Activated CD4-positive, alpha-beta T cell treated with anti-CD3 and anti-CD28 coated beads, Interleukin-2, Interleukin-6, amounts not matched to agents 100 ng/mL and 50 ng/mL, durations not matched to agents 16 hours and 8 hours (primary cell): ENCODE measurements around the gene FN1.
"Not testable (repeated sequence)": the region's sequence is repeated elsewhere in the genome, so short reads cannot be mapped to it uniquely, and the experiment has no call there.

ENCODE experiments used
- DNase-seq: peaks from one replicate; pipeline ENCODE4 v3.0.0-alpha.2; 2020

FN1 gene

GRCh38 chr2:215422676-215423075 is 13.2 kb downstream of the FN1 start:
- no peak for DNase-seq

- DNase-seq = no peak
These were observed 13.9 kb downstream of the FN1 start for GRCh38 chr2:215421859-215422461.

- no peak for DNase-seq
These were observed 15.4 kb downstream of the FN1 start for GRCh38 chr2:215420471-215420935.

- DNase-seq = no peak
These were observed 15.9 kb downstream of the FN1 start for GRCh38 chr2:215419769-215420470.

GRCh38 chr2:215419113-215419512 is 16.8 kb downstream of the FN1 start:
- DNase-seq = no peak

- DNase-seq = no peak
These were observed 17.6 kb downstream of the FN1 start for GRCh38 chr2:215418064-215418963.

GRCh38 chr2:215417400-215417951 is 18.4 kb downstream of the FN1 start:
- no peak for DNase-seq

- DNase-seq = no peak
These were observed 19.2 kb downstream of the FN1 start for GRCh38 chr2:215416656-215417055.

GRCh38 chr2:215415820-215416577 is 19.9 kb downstream of the FN1 start:
- no peak for DNase-seq

GRCh38 chr2:215415218-215415617 is 20.6 kb downstream of the FN1 start:
- DNase-seq = no peak

- DNase-seq = no peak
These were observed 21.2 kb downstream of the FN1 start for GRCh38 chr2:215414674-215415073.

GRCh38 chr2:215413974-215414373 is 21.9 kb downstream of the FN1 start:
- no peak for DNase-seq

GRCh38 chr2:215413484-215413777 is 22.4 kb downstream of the FN1 start:
- DNase-seq = no peak

GRCh38 chr2:215411941-215412743 is 23.7 kb downstream of the FN1 start:
- no peak for DNase-seq

- peak; percentile 63 for DNase-seq
These were observed 25.0 kb downstream of the FN1 start for GRCh38 chr2:215410932-215411285.

- DNase-seq = not testable (repeated sequence)
These were observed 25.5 kb downstream of the FN1 start for GRCh38 chr2:215410181-215410931.

- peak; percentile 72 for DNase-seq
These were observed 26.3 kb downstream of the FN1 start for GRCh38 chr2:215409331-215410127.

GRCh38 chr2:215408441-215408840 is 27.4 kb downstream of the FN1 start:
- DNase-seq = not testable (repeated sequence)

GRCh38 chr2:215407590-215408264 is 28.1 kb downstream of the FN1 start:
- DNase-seq = no peak

- DNase-seq = no peak
These were observed 28.8 kb downstream of the FN1 start for GRCh38 chr2:215407061-215407460.
